ENCODE results near the gene MICAL2.

The MICAL2 gene

DNA sequence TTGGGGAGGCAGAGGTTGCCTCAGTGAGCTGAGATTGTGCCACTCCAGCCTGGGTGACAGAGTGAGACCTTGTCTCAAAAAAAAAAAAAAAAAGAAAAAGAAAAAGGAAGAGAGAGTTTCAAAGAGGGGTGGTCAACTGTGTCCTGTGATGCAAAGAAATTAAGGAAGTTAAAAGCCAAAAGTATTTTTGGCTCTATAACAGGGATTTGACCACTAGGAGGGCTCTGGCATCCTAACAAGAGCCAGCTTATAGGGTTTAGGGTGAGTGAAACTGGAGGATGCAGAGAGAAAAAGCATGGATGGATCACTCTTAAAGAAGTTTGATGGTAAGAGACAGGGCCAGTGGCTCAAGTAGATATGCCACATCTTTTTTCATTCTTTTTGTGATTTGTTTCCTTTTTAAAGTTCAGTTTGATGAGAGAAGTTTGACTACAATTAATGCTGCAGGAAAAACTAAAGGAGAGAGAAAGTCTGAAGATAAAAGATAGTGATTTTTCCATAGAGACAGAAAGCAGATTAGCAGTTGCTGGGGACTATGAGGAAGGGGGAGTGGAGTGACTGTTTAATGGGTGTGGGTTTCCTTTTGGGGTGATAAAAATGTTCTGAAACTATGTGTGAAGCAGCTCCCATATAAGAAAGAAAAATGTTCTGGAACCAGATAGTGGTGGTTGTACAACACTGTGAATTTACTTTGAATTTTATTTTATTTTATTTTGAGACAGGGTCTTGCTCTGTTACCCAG, 11.1 kb upstream of the MICAL2 start:
- no peak for DNase-seq (ENCODE audit: low read depth, low spot score)

DNA sequence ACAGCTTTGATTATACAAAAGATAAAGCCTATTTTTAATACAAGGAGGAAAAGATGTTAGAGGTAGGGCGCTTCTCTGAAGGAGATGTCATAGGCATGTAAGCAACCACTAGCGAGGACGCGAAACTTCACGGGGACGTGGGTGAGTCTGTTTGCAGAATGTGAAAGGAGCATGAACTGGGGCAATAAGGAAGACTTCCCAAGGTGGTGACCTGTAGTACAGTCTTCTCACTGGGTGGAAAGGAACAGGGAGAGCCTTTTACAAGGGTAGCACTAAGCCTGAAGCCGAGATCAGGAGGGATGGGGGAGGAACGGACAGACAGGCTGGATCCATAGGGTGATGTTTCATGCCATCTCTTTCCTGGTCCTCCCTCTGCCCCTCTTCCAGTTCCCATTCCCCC, 10.0 kb upstream of the MICAL2 start:
- DNase-seq (ENCODE audit: low read depth, low spot score), result no peak

DNA sequence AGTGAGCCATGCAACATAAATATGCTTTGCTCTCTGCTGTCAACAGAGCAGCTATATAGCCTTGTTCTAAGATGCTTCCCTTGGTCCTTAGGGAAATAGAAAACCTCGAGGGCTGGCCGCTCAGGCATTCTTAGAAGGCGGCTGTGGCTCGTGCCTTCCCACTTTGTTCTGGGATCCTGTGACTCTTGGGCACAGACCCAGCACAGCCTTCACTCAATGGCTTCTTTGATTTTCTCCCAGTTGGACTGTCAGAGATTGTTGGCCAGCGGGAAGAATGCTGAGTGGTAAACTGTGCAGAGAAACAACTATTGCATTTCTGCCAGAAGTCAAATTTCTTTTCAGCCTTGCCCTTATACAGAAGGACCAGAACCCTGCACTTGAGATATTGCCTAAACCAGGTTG, 9.5 kb upstream of the MICAL2 start:
- DNase-seq (ENCODE audit: low read depth, low spot score), result peak; percentile 86

DNA sequence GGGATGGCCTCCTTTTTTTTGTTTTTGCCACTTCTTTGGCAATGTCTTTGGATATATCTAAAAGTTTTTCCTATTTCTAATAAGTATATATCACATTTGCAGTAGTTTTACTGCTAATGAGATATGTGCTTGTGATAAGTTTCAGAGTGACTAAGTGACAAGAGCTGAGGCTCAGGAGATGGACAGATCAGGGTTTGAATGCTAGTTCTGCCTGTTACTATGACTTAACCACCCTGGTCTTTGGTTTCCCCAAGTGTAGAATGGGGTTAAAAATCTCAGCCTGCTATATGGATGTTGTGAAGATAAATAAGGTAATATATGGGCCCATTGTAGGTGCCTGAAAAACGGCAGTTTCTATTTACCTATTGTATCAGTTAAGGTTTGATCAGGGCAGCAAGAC, 9.1 kb upstream of the MICAL2 start:
- no peak for DNase-seq (ENCODE audit: low read depth, low spot score)

DNA sequence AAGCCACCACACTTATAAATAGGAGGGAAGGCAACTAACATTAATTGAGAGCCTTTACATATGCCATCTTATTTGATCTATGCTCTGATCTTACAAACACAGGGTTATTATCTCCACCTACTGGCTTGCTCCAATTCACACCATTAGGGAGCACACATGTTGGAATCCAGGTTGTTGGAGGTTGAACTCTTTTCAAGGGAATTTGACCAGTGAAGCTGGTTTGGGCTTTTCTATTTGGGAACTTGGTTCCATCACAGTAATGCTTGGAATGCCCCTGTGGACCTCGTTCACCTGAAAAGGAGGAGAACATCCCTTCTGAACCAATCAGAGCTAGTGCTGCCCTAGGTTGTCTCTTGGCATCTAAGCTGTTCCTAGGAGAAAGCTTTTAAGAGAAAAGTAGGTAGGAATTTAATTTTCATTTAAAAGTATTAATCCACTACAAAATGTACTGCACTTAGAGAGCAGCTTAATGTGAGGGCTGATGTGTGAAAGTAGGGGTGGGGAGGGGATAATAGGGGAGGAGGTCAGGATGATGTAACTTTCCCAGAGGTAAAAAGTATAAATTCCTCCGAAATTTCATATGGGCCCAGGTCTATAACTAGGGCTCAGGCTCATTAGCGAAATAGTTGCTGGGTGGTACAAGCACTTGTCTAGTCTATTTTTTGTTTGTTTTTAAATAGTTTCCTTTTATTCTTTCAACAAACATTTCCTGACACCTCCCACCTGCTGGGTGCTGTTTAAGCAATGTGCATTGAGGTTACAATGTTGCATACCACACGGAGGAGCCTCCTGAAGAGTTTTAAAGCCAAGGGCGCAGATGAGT, 7.6 kb upstream of the MICAL2 start:
- DNase-seq (ENCODE audit: low read depth, low spot score), result no peak

DNA sequence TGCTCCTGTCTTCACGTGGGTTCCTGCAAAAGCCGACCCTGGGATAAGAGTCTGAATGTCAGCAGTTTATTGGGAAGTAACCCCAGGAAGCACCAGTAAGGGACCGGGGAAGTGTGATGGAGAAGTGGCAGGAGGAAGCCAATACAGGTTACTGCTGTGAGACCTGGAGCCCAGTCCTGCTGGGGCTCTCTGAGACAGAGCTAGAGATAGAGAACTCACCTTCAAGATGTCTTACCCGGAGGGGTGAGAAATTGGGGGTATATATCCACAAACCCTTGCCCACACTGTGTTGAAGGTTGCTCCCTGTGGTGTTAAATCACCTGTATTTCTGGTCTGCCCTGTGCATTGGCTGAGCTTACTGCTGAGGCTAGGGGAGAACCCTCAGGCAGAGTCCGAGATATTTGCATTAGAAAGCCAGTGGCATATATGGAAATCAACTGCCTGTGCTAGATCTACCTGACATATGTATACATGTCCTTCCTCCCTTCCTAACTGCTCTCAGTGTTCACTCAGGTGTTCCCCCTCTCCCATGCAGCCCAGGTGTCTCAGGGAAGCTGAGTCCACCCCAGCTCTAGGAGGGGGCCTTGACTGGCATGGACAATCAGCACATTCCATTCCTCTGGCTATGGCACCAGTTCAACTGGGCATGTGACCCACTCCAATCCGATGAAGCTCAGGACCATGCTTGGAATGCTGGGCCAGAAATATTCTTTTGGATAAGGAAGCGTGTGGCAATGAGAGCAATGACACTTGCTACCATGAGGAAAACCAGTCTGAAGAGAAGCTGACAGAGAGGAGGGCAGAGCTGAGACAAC, 6.8 kb upstream of the MICAL2 start:
- DNase-seq (ENCODE audit: low read depth, low spot score), result no peak

DNA sequence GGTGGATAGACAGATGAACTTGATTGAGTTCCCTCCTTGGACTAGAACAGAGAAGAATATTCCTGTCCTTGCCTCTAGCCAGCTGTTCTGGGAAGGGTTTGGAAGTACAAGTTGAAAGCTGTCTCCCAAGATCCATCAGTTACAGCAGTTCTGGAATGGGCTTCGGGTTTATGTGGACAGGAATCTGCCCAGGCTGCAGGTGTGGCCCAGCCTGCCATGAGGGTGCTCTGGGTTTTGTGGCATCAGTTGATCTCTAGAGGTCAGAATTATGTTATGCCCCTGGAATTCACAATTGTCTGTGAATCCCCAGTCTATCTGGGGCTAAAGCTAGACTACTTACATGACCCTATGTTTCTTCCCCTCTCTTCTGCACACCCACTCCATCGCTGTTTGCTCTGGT, 4.9 kb upstream of the MICAL2 start:
- DNase-seq (ENCODE audit: low read depth, low spot score), result no peak

DNA sequence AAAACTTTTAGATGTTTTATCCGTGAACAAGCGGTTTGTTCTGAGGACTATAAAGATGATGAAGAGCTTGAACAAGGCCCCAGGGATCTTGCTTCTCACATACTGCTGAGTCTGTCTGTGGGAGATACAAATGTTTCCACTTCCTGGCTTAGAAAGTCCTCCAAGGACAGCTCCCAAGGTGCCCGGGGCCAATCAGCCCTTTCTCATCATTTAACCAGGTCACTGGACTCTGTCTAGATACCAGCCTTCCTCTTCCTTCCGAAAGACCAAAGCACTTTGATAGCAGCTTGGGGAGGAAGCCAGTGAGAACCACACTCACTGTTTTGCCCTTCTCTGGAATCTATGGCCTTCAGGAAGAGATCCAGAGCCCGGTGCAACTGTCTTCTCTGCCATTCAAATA, 4.3 kb upstream of the MICAL2 start:
- no peak for DNase-seq (ENCODE audit: low read depth, low spot score)

DNA sequence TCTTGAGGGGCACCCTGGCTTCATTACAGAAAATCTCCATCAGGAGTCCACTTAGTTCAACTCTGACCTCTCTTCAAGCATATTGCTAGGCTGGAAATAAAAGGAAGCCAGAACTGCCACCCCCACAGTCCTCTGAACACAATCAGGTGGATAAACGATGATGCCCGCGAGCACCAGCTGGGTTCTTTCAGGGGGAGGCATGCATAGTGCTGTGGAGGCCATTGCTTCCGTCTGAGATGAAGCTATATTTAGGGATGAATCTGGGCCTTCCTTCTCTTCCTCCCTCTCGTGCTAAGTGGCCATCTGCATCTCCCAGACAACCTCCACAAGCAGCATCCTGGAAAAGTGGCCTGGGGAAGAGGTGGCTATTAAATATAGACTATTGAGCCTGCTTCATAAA, 3.9 kb upstream of the MICAL2 start:
- no peak for DNase-seq (ENCODE audit: low read depth, low spot score)

DNA sequence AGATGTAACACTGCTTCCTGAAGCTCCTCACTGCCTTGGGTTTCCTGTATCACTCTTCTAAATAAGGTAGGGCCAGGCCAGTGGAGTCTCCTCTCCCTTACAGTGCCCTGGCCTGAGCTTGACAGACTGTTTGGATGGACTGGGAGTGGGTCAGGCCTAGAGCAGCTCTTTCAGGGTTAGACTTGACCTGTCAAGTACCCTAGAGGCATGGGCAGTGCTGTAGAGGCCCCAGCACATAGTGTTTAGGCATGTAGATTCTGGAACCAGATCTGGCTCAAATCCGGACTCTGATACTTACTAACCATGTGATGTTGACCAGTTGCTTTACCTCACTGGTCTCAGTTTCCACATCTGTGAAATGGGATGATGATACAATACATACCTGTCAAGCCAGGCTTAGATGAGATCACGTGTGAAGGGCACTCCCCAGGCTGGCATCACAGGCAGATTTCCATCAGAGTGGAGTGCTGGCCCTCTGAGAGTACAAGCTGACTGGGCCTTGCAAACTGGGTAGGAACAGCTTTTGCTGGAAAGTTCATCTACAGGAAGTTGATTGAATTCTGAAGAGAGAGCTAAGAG, 1.4 kb upstream of the MICAL2 start:
- no peak for DNase-seq (ENCODE audit: low read depth, low spot score)

DNA sequence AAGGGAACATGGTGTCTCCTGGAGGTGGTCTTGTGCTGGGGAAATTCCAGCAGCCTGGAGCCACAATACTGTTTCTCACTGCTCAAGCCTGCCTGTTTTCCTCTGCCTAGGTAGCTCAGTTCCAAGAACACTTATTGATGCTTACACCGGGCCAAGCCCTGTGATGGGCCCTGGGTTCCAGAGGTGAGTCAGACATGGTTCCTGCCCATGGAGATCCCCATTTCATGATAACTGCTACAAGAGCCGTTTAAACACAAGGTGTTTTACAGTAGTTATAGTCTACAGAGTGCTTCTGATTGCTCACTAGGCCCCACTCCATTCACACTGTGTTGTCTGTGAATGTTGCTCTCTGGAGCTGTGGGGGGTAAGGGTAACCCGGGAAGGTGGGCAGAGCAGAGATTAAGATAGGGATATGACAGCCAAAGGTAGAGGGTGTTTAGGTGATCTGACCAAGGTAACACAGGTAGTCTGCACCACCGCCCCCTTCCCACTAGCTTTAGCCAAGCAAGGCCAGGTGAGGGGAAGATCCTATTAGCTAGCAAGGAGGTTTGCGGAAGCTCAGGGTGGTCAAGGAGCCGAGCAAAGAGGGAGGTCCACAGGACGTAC, 696 bp upstream of the MICAL2 start:
- DNase-seq (ENCODE audit: low read depth, low spot score), result no peak

DNA sequence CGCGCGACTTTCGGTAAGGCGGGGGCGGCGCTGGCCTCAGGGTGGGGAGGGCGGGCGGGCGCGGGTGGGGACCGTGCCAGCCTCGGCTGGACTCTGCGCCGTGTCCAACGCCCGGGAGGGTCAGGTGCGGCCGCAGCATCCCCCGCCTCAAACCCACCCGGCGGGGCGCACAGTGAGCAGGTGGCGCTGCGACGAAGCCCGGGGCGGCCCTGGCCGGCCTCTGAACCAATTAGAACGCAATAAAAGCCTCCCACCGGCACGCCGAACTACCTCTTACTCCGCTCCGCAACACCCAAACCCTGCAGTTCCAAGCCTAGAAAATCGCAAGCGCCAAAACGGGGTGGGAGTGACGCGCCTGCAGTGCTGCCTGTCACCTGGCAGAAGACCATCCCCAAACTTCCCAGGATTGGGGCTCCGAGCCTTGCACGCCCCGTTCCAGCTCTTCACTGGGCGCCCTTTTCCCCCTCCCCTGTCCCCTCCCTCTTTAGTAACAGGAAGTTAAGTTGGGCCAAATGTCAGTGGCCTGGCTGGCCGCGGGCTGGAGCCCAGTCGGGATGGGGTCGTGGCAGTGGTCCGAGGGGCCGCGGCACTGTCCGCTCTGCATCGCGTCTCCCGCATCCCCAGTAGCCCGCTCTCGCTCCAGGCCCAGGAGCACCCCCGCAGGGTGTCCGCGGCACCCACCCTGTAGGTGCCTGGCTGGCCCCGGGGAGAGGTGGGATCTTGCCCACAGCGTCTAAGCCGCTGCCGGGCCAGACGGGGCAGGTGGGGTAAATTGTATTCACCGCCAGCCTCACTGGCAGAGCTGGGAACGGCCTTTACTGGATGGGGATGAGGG, 541 bp downstream of the MICAL2 start:
- peak; percentile 59 for DNase-seq (ENCODE audit: low read depth, low spot score)

DNA sequence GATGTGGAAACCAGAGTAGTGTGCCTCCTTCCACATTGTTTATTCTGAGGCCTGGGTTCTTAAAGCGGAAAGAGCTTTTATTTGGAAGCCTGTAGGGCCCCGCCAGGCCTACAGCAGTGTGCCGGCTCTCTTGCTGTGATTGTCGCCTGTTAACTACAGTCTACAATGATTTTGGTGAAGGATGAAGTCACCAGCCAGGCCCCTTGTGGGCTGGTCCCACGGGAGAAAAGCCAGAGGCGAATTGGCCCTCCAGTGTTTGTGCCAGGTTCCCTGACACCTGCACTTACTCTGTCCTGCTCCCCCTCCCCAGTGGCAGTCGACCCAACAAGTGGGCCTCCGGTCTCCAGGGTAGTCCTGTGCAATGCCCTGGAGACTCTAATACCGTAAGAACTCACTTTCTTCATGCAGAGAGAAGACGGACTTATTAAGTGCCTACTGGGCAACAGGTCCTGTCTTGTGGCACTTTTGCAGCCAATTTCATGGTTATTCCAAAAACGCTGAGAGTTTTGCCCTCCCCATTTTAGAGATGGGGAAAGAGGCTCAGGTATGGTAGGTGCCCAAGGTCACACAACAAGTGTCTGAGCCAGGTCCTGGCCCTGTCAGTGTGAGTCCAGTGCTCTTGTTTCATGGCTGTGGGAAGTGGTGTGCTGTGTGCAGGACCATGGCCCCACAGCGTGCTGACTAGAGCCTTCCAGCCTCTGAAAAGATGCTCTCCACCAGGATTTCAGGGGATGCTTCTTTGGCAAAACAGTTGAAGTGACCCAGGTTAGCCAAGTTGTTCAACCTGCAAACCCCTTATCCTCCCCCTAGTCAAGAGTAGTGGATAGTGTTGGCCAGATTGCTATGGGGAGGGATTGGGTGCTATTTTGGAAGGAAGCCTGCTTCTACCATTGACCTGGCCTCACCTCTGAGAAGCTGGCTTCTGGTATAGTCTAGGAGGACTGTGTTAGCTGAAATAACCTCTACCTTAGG, 1.4 kb downstream of the MICAL2 start:
- peak; percentile 50 for DNase-seq (ENCODE audit: low read depth, low spot score)

DNA sequence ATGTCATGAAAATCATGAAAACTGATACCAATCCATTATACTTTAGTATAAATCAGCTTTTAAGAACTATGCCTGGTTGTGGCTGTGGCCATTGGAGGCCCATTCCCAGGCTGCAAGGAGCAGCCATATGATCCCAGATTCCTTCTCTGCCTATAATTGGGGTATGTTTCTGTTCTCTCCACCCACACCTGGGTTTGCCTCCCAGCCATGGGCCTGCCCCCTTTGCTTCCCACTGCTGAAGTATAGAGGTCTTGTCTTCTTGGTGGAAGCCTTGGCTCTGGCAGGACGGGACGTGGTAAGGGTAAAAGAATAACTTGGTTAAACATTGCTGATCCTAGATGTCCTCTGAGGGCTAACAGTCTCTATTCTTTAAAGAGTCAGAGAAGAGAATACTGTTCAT, 2.4 kb downstream of the MICAL2 start:
- no peak for DNase-seq (ENCODE audit: low read depth, low spot score)

DNA sequence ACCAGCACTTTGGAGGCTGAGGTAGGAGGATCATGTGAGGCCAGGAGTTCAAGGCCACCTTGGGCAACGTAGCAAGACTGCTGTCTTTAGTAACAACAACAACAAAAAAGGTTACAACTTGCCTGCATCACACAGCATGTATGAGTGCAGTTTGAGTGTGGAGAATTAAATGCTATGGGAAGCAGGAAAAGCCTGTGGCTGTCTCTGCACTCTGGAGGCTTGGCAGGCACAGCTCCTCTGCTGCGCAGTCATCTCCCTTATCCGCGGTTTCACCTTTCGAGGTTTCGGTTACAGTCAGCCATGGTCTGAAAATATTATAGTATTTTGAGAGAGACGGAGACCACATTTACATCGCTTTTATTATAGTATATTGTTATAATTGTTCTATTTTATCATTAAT, 2.9 kb downstream of the MICAL2 start:
- DNase-seq (ENCODE audit: low read depth, low spot score), result no peak

DNA sequence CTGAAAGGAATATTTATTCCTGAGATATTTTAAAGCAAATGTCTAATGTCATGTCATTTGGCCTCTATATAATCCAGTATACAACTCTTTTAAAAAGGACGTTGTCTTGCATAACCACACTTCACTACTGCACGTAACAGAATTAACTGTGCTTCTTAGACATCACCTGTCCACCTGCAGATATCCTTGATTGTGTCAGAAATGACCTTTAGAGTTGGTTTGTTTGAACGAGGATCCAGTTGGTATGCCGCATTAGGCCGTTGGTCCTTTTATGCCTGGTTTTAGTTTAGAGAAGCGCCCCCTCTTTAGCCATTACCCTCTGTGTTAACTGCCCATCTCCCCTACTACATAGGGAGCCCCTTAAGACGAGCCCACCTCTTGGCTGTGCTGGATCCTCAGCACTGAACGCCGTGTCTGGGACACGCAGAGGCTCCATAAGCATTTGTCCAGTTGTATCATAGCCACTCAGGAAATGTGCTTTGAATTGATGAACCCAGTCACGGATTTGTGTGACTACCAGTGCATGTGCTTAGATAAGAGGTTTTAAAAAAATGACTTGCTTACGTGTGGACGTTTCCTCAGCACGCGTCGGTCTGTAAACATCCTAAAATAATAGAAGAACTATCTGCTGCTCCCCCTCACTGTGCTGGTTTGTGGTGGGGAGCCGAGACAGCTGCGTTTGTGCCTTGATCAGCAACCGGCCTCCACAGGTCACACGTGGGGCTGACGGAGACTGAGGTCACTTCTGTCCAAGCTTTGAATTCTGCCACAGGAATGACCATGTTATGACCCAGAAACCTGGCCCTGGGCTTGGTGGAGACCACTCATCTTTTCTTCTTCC, 4.0 kb downstream of the MICAL2 start:
- no peak for DNase-seq (ENCODE audit: low read depth, low spot score)

DNA sequence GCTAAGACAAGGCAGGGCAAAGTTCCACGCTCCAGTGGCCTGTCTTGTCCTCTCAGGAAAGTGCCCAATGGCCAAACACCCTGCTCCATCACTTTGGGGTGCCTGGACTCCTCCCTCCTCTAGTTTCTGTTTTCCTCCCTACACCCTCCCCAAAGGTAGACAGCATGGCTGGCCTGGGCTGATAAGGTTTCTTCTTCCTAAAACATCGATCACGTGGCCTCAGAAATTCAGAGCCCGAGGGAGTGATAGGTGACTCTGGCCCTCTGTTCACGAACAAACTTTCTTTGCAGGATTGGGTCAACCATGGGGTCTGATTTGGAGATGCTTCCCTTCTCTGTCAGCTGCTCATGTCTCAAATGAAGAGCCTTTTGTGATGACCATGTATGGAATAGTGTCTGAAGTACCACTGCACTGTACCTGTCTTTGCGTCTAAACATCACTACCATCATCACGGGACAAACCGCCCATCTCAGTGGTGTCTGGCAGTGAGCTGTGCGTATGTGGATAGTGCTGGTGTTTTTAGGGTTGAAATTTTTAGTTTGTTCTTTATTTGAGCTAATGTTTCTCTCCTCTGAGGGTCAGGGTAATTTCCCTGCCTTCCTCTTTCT, 6.1 kb downstream of the MICAL2 start:
- DNase-seq (ENCODE audit: low read depth, low spot score), result no peak

DNA sequence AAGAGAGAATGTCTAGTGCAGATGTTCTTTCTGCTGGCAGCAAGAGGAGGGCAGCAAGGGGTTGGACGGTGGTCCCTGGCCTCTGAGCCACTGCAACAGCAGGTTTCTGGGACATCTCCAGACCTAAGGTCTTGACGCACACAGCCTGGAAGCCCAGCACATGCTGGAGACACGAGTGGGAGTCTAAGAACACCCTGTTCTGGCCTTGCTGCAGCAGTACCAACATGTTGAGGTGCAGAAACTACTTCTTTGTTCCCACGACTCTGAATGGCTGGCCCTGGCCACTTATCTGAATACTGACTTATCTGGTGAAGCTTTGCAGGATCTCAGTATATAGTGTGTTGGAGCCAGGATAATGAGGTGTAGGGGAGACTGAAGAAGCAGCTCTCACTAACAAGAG, 6.8 kb downstream of the MICAL2 start:
- DNase-seq (ENCODE audit: low read depth, low spot score), result no peak
